Hindlimb muscle (tissue), 1 donor: ENCODE data around the gene SPATS2. TPM values are rescaled to one million over a fixed set of nuclear protein-coding genes. Genes with fewer than 3 reads are reported as not detected.

Source experiments
- DNase-seq: peaks from one replicate; pipeline ENCODE4 v3.0.0-alpha.2; 2013
- polyA plus RNA-seq: library from polyadenylated mRNA; unstranded; fragments of 120-200 nt; gene quantifications from one replicate; pipeline ENCODE4 v1.2.1, GENCODE V29; 2013; ENCODE audit not compliant: insufficient read length

The SPATS2 gene
- polyA plus RNA-seq, 1 donor: 27.2 TPM

- no peak for DNase-seq
Measured at GRCh38 chr12:49557187-49557916, 190.1 kb downstream of the SPATS2 start.

- no peak for DNase-seq
Measured at GRCh38 chr12:49557917-49558215, 190.6 kb downstream of the SPATS2 start.

GRCh38 chr12:49558526-49558925 lies 191.3 kb downstream of the SPATS2 start:
- no peak for DNase-seq

- no peak for DNase-seq
Measured at GRCh38 chr12:49559011-49559675, 191.9 kb downstream of the SPATS2 start.

GRCh38 chr12:49560695-49561094 lies 193.4 kb downstream of the SPATS2 start:
- no peak for DNase-seq

- no peak for DNase-seq
Measured at GRCh38 chr12:49562233-49562632, 195.0 kb downstream of the SPATS2 start.

GRCh38 chr12:49562831-49563230 lies 195.6 kb downstream of the SPATS2 start:
- DNase-seq: no peak

- no peak for DNase-seq
Measured at GRCh38 chr12:49563951-49564685, 196.9 kb downstream of the SPATS2 start.

- no peak for DNase-seq
Measured at GRCh38 chr12:49564686-49565405, 197.6 kb downstream of the SPATS2 start.

GRCh38 chr12:49565406-49566265 lies 198.4 kb downstream of the SPATS2 start:
- DNase-seq: no peak

GRCh38 chr12:49566361-49566760 lies 199.1 kb downstream of the SPATS2 start:
- DNase-seq: no peak

- no peak for DNase-seq
Measured at GRCh38 chr12:49567302-49567610, 200.0 kb downstream of the SPATS2 start.

GRCh38 chr12:49567611-49568441 lies 200.6 kb downstream of the SPATS2 start, which contains the start of gene MCRS1:
MCRS1 (minus strand) TSS chr12:49568142; CDS start chr12:49566731, 1,411 bp downstream.
- DNase-seq: peak; percentile 90

- no peak for DNase-seq
Measured at GRCh38 chr12:49568442-49569162, 201.3 kb downstream of the SPATS2 start.

Other genes with a start within 250 kb of the SPATS2 start
- 835 TPM for gene TUBA1B, start 236.1 kb upstream of the SPATS2 start, polyA plus RNA-seq
- 757 TPM for gene TUBA1A, start 178.4 kb upstream of the SPATS2 start, polyA plus RNA-seq
- 53.7 TPM for gene TUBA1C, start 102.4 kb upstream of the SPATS2 start, polyA plus RNA-seq
- gene PRPH, start 72.3 kb upstream of the SPATS2 start, polyA plus RNA-seq: 1.4 TPM
- 10.0 TPM for gene TROAP, start 44.2 kb upstream of the SPATS2 start, polyA plus RNA-seq
- gene C1QL4, start 30.3 kb upstream of the SPATS2 start, polyA plus RNA-seq: not detected
- 0.39 TPM for gene DNAJC22, start 20.6 kb upstream of the SPATS2 start, polyA plus RNA-seq
- 2.0 TPM for gene KCNH3, start 171.6 kb downstream of the SPATS2 start, polyA plus RNA-seq
- gene MCRS1, start 200.7 kb downstream of the SPATS2 start, polyA plus RNA-seq: 59.6 TPM
- 2.7 TPM for gene FAM186B, start 238.2 kb downstream of the SPATS2 start, polyA plus RNA-seq